HepG2 (cell line): ENCODE measurements around the gene VPS13C. TPM values are rescaled to one million over a fixed set of nuclear protein-coding genes. Genes with fewer than 3 reads are reported as not detected.
A peak's percentile ranks its signal among the peaks of the same experiment; 100 is the strongest.

ENCODE experiments used
- DZIP1 ChIP-seq: sonication (generic); formaldehyde crosslinking; IDR thresholded peaks from 2 replicates; pipeline ENCODE4 v1.5.0; 2020; ENCODE audit warnings: mild to moderate bottlenecking, missing genetic modification reagents
- KDM5A ChIP-seq: fragments of 200-600 bp; sonication (generic); IDR thresholded peaks from 2 replicates; pipeline ENCODE4 v1.7.0; 2018; ENCODE audit warnings: antibody characterized with exemption, mild to moderate bottlenecking, low read length, borderline replicate concordance
- MAFF ChIP-seq: IDR thresholded peaks from 2 replicates; pipeline ENCODE4 v1.6.1; 2011; ENCODE audit warnings: low read depth, low read length, improper control_type of control experiment
- RELA ChIP-seq: sonication (generic); formaldehyde crosslinking; IDR thresholded peaks from 2 replicates; pipeline ENCODE4 v1.4.0; 2020; ENCODE audit warnings: missing genetic modification reagents
- TEAD3 ChIP-seq: optimal IDR thresholded peaks from 2 replicates; pipeline ENCODE3; 2016; ENCODE audit warnings: borderline replicate concordance
- TEF ChIP-seq: sonication (generic); formaldehyde crosslinking; IDR thresholded peaks from 2 replicates; pipeline ENCODE4 v1.5.0; 2020; ENCODE audit warnings: missing genetic modification reagents
- TRIM24 ChIP-seq: sonication (generic); formaldehyde crosslinking; IDR thresholded peaks from 2 replicates; pipeline ENCODE4 v1.8.0; 2022; ENCODE audit warnings: mild to moderate bottlenecking, missing genetic modification reagents
- ZIK1 ChIP-seq: sonication (generic); formaldehyde crosslinking; IDR thresholded peaks from 2 replicates; pipeline ENCODE4 v1.5.0; 2020; ENCODE audit warnings: mild to moderate bottlenecking, low read depth, missing genetic modification reagents, borderline replicate concordance
- ZNF318 ChIP-seq: sonication (generic); formaldehyde crosslinking; IDR thresholded peaks from 2 replicates; pipeline ENCODE4 v1.4.0; 2020; ENCODE audit warnings: mild to moderate bottlenecking, missing genetic modification reagents
- ZNF496 ChIP-seq: sonication (generic); formaldehyde crosslinking; IDR thresholded peaks from 2 replicates; pipeline ENCODE4 v1.8.1; 2023; ENCODE audit warnings: mild to moderate bottlenecking, moderate library complexity, missing genetic modification reagents; ENCODE audit not compliant: insufficient replicate concordance
- ZNF784 ChIP-seq: sonication (generic); formaldehyde crosslinking; IDR thresholded peaks from 2 replicates; pipeline ENCODE4 v1.5.1; 2020; ENCODE audit warnings: missing genetic modification reagents, mild to moderate bottlenecking, borderline replicate concordance
- polyA plus RNA-seq, 8 experiments: library from polyadenylated mRNA; depleted of rRNA in 3 of 8; stranded (reverse) in 7 of 8; unstranded in 1 of 8; fragments of >200 nt; fragmentation: Illumina TruSeq in 4 of 8; extraction: Trizol in 4 of 8; gene quantifications; 2 replicates each; pipeline versions ENCODE4 v1.2.1 to v1.2.3, GENCODE V29; 2011 to 2016; ENCODE audit warnings: low read depth in 4 of 8, missing spikeins in 1 of 8, mixed read lengths in 1 of 8; ENCODE audit not compliant: insufficient read depth in 1 of 8
- total RNA-seq, 5 experiments: library from RNA; depleted of rRNA; stranded (reverse); fragments of >200 nt; fragmentation: Illumina TruSeq; extraction: Trizol; gene quantifications; 2 replicates each; pipeline ENCODE4 v1.2.3, GENCODE V29; 2016; ENCODE audit warnings: low read depth in 1 of 5
- TF ChIP-seq, protein P1 (sequence below): sonication (generic); formaldehyde crosslinking; IDR thresholded peaks from 2 replicates; pipeline ENCODE4 v1.4.0; 2020; ENCODE audit warnings: mild to moderate bottlenecking, missing genetic modification reagents
- TF ChIP-seq, protein P2 (sequence below), 2 experiments: fragments of 450-650 bp in 1 of 2; sonication (generic) in 1 of 2; formaldehyde crosslinking; IDR thresholded peaks; 2 replicates each; pipeline versions ENCODE4 v1.5.0 to v1.8.0; 2020 to 2022; ENCODE audit warnings: mild to moderate bottlenecking in 1 of 2, missing genetic modification reagents in 1 of 2

The VPS13C gene
- total and polyA plus RNA-seq, 2 of the 13 experiments (the other 11 are each of a cell fraction or from before 2014, with no cell fraction given): 10.9 to 26.8 TPM

DNA sequence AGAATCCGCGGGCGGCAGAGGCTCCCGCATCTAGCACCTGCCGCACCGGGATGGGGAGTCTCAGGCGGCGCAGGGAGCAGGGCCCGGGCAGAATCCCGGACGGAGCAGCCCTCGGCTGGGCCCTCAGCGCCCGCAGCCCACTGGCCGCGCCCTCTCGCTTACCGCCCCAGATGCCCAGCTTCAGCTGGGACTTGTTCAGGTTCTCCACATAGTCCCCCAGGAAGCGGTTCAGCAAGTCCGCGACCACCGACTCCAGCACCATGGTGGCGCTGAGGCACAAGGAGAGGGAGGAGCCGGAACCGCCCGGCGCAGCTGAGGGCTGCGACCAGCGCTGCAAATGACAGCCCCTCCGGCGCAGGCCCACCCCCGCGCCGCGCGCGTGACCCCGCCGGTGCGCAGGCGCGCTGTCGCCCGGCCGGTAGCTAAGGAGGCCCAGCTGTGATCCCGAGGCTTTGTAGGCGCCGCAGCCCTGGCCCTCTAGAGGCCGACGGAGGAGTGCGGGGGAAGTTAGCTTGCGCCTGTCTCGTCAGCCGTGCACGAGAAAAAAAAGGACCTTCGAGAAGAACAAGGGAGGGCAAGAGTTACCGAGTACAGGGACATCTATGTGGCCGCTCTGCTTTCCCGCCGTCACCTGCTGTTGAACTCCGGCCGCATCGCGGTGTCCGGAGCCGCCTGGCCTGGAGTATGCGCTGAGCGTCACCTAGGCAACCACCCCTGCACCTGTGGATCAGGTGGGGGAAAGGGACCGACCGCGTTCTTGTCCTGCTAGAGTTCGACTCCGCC is at the start of gene VPS13C (continued):
- TF ChIP-seq DZIP1 (CRISPR knock-in tag) (no peak), ZNF496 (CRISPR knock-in tag) (no peak), TRIM24 (CRISPR knock-in tag) (no peak), ZNF318 (peak; percentile 68; the same call in 1 of the 2 replicates), RELA (CRISPR knock-in tag) (0 out of 2 replicates have a peak, but pooled peaks have one; percentile 57), ZNF784 (CRISPR knock-in tag) (peak; percentile 60; the same call in 1 of the 2 replicates), MAFF (no peak), ZIK1 (CRISPR knock-in tag) (0 out of 2 replicates have a peak, but pooled peaks have one; percentile 27), TEAD3 (peak; percentile 52), KDM5A (no peak; the same call in 1 of the 2 replicates), TEF (no peak)
- TF ChIP-seq, protein P1, sequence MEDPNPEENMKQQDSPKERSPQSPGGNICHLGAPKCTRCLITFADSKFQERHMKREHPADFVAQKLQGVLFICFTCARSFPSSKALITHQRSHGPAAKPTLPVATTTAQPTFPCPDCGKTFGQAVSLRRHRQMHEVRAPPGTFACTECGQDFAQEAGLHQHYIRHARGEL: no peak
- TF ChIP-seq, protein P2, sequence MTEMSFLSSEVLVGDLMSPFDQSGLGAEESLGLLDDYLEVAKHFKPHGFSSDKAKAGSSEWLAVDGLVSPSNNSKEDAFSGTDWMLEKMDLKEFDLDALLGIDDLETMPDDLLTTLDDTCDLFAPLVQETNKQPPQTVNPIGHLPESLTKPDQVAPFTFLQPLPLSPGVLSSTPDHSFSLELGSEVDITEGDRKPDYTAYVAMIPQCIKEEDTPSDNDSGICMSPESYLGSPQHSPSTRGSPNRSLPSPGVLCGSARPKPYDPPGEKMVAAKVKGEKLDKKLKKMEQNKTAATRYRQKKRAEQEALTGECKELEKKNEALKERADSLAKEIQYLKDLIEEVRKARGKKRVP (CRISPR knock-in tag; IDR thresholded peaks at IDR 0.05): no peak
